Measurements from ENCODE around the gene LASP1NB.
"Not testable (repeated sequence)": the region's sequence is repeated elsewhere in the genome, so short reads cannot be mapped to it uniquely, and the experiment has no call there.

Gene LASP1NB

DNA sequence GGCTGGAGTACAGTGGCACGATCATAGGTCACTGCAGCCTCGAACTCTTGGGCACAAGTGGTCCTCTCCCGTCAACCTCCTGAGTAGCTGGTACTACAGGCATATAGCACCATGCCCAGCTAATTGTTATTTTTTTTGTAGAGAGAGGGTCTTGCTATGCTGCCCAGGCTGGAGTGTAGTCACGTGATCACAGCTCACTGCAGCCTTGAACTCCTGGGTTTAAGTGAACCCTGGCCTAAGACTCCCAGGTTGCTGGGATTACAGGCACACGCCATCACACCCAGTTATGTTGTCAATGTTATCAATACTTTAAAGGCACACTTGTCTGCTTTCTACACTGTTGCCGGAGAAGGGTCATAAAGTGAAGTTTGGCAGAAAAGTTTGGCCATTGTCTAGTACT is 22.0 kb upstream of the LASP1NB start:
- WGBS, 2 donors: 86 to 93% methylated on average over 6 of the region's 6 CpGs

DNA sequence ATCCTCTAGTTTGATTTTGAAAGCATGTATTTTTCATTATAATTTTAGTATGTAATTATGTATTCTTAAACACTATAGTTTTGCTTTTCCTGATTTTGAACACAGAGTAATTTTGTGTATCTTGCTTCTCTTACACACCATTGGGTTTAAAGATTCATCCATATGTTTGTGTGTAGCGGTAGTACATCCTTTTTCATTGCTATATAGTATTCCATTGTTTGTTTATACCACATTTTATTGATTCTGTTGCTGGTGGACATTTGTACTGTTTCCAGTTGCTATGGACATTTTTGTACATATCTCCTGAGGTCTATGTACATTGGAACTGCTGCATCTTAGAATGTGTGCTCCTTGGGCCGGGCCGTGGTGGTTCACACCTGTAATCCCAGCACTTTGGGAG is 20.5 kb upstream of the LASP1NB start:
- Histone ChIP-seq H3K9me3 (ENCODE audit: control insufficient read depth in 2 of 2, insufficient read depth in 1 of 2, low read depth in 1 of 2, low read length in 1 of 2) (no peaks in the 10 kb centered on the region), H3K27me3 (ENCODE audit: control insufficient read depth in 1 of 2, insufficient read depth in 2 of 2, low read length in 2 of 2) (no peaks in the 10 kb centered on the region), H3K4me1 (ENCODE audit: control insufficient read depth in 2 of 2, insufficient read depth in 2 of 2, low read length in 1 of 2) (peaks cover 4 to 16% of the 10 kb centered on the region in 2 donors), H3K4me3 (ENCODE audit: low read depth in 1 of 2, low read length in 2 of 2) (no peak overlapping the region), H3K27ac (ENCODE audit: low read depth in 2 of 2, low read length in 1 of 2) (no peak overlapping the region), H3K36me3 (ENCODE audit: control insufficient read depth in 2 of 2, insufficient read depth in 2 of 2, low read length in 1 of 2) (peaks cover 0 to 12% of the 10 kb centered on the region in 2 donors)
- 94 to 96% methylated on average over 3 of the region's 3 CpGs for WGBS, 2 donors

More for the DNA sequence above, 22.0 kb upstream of the LASP1NB start:
- no peaks in the 10 kb centered on the region for H3K27me3 ChIP-seq (ENCODE audit: control insufficient read depth in 1 of 2, insufficient read depth in 2 of 2, low read length in 2 of 2)
- no peaks in the 10 kb centered on the region for H3K9me3 ChIP-seq (ENCODE audit: control insufficient read depth in 2 of 2, insufficient read depth in 1 of 2, low read depth in 1 of 2, low read length in 1 of 2)
- H3K4me3 ChIP-seq (ENCODE audit: low read depth in 1 of 2, low read length in 2 of 2): no peak overlapping the region
- H3K4me1 ChIP-seq (ENCODE audit: control insufficient read depth in 2 of 2, insufficient read depth in 2 of 2, low read length in 1 of 2): peaks cover 1 to 12% of the 10 kb centered on the region in 2 donors
- peaks cover 2 to 22% of the 10 kb centered on the region in 2 donors for H3K36me3 ChIP-seq (ENCODE audit: control insufficient read depth in 2 of 2, insufficient read depth in 2 of 2, low read length in 1 of 2)
- H3K27ac ChIP-seq (ENCODE audit: low read depth in 2 of 2, low read length in 1 of 2): no peak overlapping the region

DNA sequence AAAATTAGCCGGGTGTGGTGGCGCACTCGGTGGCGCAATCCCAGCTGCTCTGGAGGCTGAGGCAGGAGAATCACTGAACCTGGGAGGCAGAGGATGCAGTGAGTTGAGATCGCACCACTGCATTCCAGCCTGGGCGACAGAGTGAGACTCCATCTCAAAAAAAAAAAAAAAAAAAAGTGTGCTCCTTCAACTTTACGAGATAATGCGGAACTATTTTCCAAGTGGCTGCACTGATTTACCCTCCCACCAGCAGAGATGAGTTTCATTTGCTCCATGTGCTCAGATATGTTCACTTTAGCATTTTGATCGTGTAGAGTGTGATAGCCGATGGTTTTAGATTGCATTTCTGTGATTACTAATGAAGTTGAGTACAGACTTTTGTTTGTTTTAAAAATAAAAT is 20.0 kb upstream of the LASP1NB start:
- Histone ChIP-seq H3K27ac (ENCODE audit: low read depth in 2 of 2, low read length in 1 of 2) (no peak overlapping the region), H3K9me3 (ENCODE audit: control insufficient read depth in 2 of 2, insufficient read depth in 1 of 2, low read depth in 1 of 2, low read length in 1 of 2) (no peaks in the 10 kb centered on the region), H3K36me3 (ENCODE audit: control insufficient read depth in 2 of 2, insufficient read depth in 2 of 2, low read length in 1 of 2) (peaks cover 0 to 12% of the 10 kb centered on the region in 2 donors), H3K27me3 (ENCODE audit: control insufficient read depth in 1 of 2, insufficient read depth in 2 of 2, low read length in 2 of 2) (no peaks in the 10 kb centered on the region), H3K4me1 (ENCODE audit: control insufficient read depth in 2 of 2, insufficient read depth in 2 of 2, low read length in 1 of 2) (peaks cover 4 to 16% of the 10 kb centered on the region in 2 donors), H3K4me3 (ENCODE audit: low read depth in 1 of 2, low read length in 2 of 2) (no peak overlapping the region)
- 92 to 93% methylated on average over 10 of the region's 10 CpGs for WGBS, 2 donors

DNA sequence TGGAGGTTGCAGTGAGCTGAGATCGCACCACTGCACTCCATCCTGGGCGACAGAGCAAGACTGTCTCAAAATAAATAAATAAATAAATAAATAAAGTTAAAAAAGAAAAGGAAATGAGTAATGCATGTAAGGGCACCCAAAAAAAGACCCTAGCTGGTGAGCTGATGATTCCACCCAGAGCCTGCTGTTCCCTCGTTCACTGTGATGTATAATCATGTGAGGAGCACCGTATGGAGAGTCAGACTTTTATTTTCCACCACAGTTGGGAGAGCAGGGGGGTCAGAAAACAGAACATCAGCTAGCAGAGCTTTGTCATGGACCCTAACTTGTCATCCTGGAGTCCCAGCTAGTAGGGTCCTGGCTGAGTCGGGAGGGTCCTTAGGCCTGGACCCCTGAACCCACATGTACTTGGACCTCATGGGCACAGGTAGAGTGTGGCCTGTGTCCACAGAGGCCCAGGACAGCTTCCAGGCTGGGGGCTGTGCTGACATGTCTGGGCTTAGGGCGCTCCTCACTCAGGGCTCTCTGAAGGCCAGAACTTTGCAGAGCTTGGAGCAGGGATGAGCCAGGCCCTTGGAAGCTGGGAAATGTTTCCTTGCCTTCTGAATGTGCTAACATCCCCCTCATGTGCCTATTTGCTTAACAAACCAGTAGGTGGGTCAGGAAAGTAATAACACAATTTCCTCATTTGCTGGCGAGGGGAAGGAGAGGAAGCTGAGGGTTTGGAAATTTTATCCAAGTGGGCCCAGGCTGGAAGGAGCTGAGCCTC is 18.8 kb upstream of the LASP1NB start:
- Histone ChIP-seq H3K4me1 (ENCODE audit: control insufficient read depth in 2 of 2, insufficient read depth in 2 of 2, low read length in 1 of 2) (peaks cover 4 to 15% of the 10 kb centered on the region in 2 donors), H3K4me3 (ENCODE audit: low read depth in 1 of 2, low read length in 2 of 2) (no peak overlapping the region), H3K27me3 (ENCODE audit: control insufficient read depth in 1 of 2, insufficient read depth in 2 of 2, low read length in 2 of 2) (no peaks in the 10 kb centered on the region), H3K9me3 (ENCODE audit: control insufficient read depth in 2 of 2, insufficient read depth in 1 of 2, low read depth in 1 of 2, low read length in 1 of 2) (no peaks in the 10 kb centered on the region), H3K27ac (ENCODE audit: low read depth in 2 of 2, low read length in 1 of 2) (no peak overlapping the region), H3K36me3 (ENCODE audit: control insufficient read depth in 2 of 2, insufficient read depth in 2 of 2, low read length in 1 of 2) (peaks cover 0 to 14% of the 10 kb centered on the region in 2 donors)
- WGBS, 2 donors: 71 to 72% methylated on average over 7 of the region's 7 CpGs

DNA sequence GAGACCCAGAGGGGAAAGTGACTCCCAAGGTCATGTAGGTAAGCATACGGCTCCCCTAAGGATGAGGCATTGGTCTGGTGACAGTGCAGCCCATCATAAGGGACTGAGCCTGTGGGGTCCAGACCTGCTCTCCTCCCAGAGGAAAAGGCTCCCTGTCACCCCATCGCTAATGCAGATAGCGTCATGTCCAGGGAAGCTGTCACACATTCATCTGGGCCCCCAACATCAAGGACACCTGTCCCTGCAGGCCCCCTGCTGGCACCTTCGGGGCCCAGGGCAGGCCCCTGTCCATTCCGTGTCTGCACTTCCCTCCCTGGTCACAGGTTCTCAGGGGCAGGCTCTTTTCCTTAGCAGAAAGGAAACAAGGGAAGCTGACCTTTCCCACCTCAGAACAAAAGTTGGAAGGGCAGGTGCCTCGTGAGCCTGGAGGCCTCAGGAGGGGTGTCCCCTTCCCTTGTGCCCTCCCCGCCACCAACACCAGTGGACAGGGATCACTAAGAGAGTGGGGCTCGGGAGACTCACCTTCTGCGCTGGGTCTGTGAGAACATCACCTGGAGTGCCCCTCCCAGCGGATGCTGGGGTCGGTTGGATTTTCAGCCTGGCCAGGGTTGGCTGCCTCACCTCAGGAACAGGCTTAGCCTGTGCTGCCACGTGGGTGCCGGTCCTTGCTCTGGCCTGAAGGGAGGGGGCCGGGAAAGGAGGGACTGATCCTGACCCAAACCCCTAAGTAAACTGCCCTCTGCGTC is 17.3 kb upstream of the LASP1NB start:
- Histone ChIP-seq H3K9me3 (ENCODE audit: control insufficient read depth in 2 of 2, insufficient read depth in 1 of 2, low read depth in 1 of 2, low read length in 1 of 2) (no peaks in the 10 kb centered on the region), H3K27ac (ENCODE audit: low read depth in 2 of 2, low read length in 1 of 2) (peak overlapping the region; percentile 57 to 68)
- WGBS, 2 donors: 48 to 55% methylated on average over 15 of the region's 15 CpGs

DNA sequence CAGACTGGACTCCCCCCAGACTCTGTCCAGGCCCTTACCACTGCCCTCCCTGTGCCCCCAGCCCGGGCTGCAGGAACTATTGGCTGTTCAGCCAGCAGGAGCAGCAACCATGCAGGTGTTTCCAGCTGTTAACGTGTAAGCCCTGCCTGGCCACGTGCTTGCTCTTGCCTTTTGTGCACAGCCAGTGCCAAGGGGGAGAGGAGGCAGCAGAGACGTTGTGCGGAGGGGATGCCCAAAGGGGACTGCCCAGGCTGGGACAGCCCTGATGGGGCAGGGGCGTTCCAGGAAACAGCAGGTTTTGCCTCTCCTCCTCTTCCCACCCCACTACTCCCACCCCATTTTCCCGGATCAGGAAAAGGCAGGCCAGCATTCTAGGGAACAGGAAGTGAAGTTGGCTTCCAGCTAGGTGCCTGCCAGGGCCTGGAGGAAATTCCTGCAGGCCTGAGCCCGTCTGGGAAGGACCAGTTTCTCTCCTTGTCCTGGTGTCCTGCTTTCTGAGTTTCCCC is 16.7 kb upstream of the LASP1NB start:
- H3K36me3 ChIP-seq (ENCODE audit: control insufficient read depth in 2 of 2, insufficient read depth in 2 of 2, low read length in 1 of 2): peaks cover 0 to 22% of the 10 kb centered on the region in 2 donors
- H3K9me3 ChIP-seq (ENCODE audit: control insufficient read depth in 2 of 2, insufficient read depth in 1 of 2, low read depth in 1 of 2, low read length in 1 of 2): no peaks in the 10 kb centered on the region
- H3K27ac ChIP-seq (ENCODE audit: low read depth in 2 of 2, low read length in 1 of 2): peak overlapping the region; percentile 57 to 68
- H3K4me3 ChIP-seq (ENCODE audit: low read depth in 1 of 2, low read length in 2 of 2): peak overlapping the region in 1 of 2 donors; percentile 17
- H3K4me1 ChIP-seq (ENCODE audit: control insufficient read depth in 2 of 2, insufficient read depth in 2 of 2, low read length in 1 of 2): peaks cover 10 to 21% of the 10 kb centered on the region in 2 donors
- no peaks in the 10 kb centered on the region for H3K27me3 ChIP-seq (ENCODE audit: control insufficient read depth in 1 of 2, insufficient read depth in 2 of 2, low read length in 2 of 2)
- 26 to 29% methylated on average over 8 of the region's 8 CpGs for WGBS, 2 donors

More for the DNA sequence above, 17.3 kb upstream of the LASP1NB start:
- Histone ChIP-seq H3K27me3 (ENCODE audit: control insufficient read depth in 1 of 2, insufficient read depth in 2 of 2, low read length in 2 of 2) (no peaks in the 10 kb centered on the region), H3K4me3 (ENCODE audit: low read depth in 1 of 2, low read length in 2 of 2) (peak overlapping the region in 1 of 2 donors; percentile 17), H3K36me3 (ENCODE audit: control insufficient read depth in 2 of 2, insufficient read depth in 2 of 2, low read length in 1 of 2) (peaks cover 0 to 17% of the 10 kb centered on the region in 2 donors), H3K4me1 (ENCODE audit: control insufficient read depth in 2 of 2, insufficient read depth in 2 of 2, low read length in 1 of 2) (peaks cover 10 to 21% of the 10 kb centered on the region in 2 donors)

DNA sequence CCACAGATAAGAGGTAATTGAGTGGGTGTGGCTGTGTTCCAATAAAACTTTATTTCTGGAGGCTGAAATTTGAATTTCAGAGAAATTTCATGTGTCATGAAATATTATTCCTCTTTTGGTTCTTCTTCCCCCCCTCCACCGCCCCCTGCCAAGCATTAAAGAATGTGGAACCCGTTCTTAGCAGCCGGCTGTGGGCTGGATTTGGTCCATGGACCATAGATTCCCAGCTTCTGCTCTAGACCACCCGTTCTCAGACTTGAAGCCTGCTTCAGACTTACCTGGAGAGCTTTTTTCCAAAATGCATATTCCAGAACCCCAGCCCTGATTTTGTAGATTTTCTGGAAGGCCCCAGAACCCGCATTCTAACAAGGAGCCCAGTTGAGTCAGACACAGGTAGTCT is 15.1 kb upstream of the LASP1NB start:
- Histone ChIP-seq H3K27me3 (ENCODE audit: control insufficient read depth in 1 of 2, insufficient read depth in 2 of 2, low read length in 2 of 2) (no peaks in the 10 kb centered on the region), H3K9me3 (ENCODE audit: control insufficient read depth in 2 of 2, insufficient read depth in 1 of 2, low read depth in 1 of 2, low read length in 1 of 2) (no peaks in the 10 kb centered on the region), H3K4me1 (ENCODE audit: control insufficient read depth in 2 of 2, insufficient read depth in 2 of 2, low read length in 1 of 2) (peaks cover 10 to 21% of the 10 kb centered on the region in 2 donors), H3K4me3 (ENCODE audit: low read depth in 1 of 2, low read length in 2 of 2) (no peak overlapping the region), H3K27ac (ENCODE audit: low read depth in 2 of 2, low read length in 1 of 2) (no peak overlapping the region), H3K36me3 (ENCODE audit: control insufficient read depth in 2 of 2, insufficient read depth in 2 of 2, low read length in 1 of 2) (peaks cover 4 to 36% of the 10 kb centered on the region in 2 donors)
- 77 to 95% methylated on average over 5 of the region's 5 CpGs for WGBS, 2 donors

DNA sequence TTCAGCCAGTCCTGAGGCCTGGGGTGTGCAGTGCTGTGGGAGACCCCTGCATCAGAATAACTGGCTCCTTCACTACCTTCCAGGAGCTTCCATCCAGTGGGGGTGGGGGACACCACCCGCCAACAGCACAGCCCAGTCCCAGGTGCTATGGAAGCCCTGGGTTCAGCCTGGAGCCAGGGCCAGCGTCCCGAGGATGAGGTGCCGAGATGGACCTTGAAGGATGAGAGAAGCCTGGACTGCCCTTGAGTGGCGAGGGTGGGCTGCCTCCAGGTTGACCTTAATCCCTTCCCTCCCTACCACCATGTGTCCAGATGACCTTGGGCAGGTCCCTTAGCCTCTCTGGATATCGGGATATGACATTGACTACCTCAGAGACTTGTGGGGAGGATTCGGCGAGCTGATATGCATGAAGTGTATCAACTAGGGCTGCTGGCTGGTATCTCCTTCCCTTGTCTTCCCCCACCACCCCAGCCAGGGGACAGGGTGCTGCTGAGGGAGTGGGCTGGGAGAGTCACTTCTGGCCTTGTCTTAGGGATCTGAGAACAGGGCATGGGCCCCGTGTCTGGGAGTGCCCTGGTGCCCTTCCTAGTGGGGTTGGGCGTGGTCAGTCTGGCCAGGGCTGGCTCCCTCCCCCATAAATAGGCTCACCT is 14.2 kb upstream of the LASP1NB start:
- no peak overlapping the region for H3K4me3 ChIP-seq (ENCODE audit: low read depth in 1 of 2, low read length in 2 of 2)
- H3K27me3 ChIP-seq (ENCODE audit: control insufficient read depth in 1 of 2, insufficient read depth in 2 of 2, low read length in 2 of 2): no peaks in the 10 kb centered on the region
- peaks cover 8 to 44% of the 10 kb centered on the region in 2 donors for H3K36me3 ChIP-seq (ENCODE audit: control insufficient read depth in 2 of 2, insufficient read depth in 2 of 2, low read length in 1 of 2)
- H3K4me1 ChIP-seq (ENCODE audit: control insufficient read depth in 2 of 2, insufficient read depth in 2 of 2, low read length in 1 of 2): peaks cover 10 to 21% of the 10 kb centered on the region in 2 donors
- WGBS, 2 donors: 87% methylated on average over 10 of the region's 10 CpGs
- no peaks in the 10 kb centered on the region for H3K9me3 ChIP-seq (ENCODE audit: control insufficient read depth in 2 of 2, insufficient read depth in 1 of 2, low read depth in 1 of 2, low read length in 1 of 2)
- H3K27ac ChIP-seq (ENCODE audit: low read depth in 2 of 2, low read length in 1 of 2): no peak overlapping the region

DNA sequence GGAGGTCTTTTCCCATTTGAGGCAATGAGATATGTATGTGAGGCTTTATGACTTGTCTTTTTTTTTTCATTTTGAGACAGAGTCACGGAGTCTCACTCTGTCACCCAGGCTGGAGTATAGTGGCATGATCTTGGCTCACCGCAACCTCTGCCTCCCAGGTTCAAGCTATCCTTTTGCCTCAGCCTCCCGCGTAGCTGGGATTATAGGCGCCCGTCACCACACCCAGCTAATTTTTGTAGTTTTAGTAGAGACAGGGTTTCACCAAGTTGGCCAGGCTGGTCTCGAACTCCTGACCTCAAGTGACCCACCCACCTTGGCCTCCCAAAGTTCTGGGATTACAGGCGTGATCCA is 13.7 kb upstream of the LASP1NB start:
- WGBS, 2 donors: 92 to 95% methylated on average over 8 of the region's 8 CpGs
- H3K4me1 ChIP-seq (ENCODE audit: control insufficient read depth in 2 of 2, insufficient read depth in 2 of 2, low read length in 1 of 2): peaks cover 10 to 19% of the 10 kb centered on the region in 2 donors
- not testable (repeated sequence) for H3K9me3 ChIP-seq (ENCODE audit: control insufficient read depth in 2 of 2, insufficient read depth in 1 of 2, low read depth in 1 of 2, low read length in 1 of 2); H3K27ac ChIP-seq (ENCODE audit: low read depth in 2 of 2, low read length in 1 of 2); H3K27me3 ChIP-seq (ENCODE audit: control insufficient read depth in 1 of 2, insufficient read depth in 2 of 2, low read length in 2 of 2); H3K4me3 ChIP-seq (ENCODE audit: low read depth in 1 of 2, low read length in 2 of 2)
- peaks cover 8 to 42% of the 10 kb centered on the region in 2 donors for H3K36me3 ChIP-seq (ENCODE audit: control insufficient read depth in 2 of 2, insufficient read depth in 2 of 2, low read length in 1 of 2)
